Gastroesophageal sphincter (tissue), 3 donors: ENCODE data around the gene UAP1.

ENCODE experiments used
- CTCF ChIP-seq, 4 experiments: fragments of 200-600 bp in 2 of 4; fragments of 450-650 bp in 2 of 4; sonication (generic) in 1 of 4; IDR thresholded peaks; one replicate each; pipeline ENCODE4 v1.5.1; 2017 to 2019; ENCODE audit warnings: antibody characterized with exemption in 4 of 4, mild to moderate bottlenecking in 2 of 4, moderate library complexity in 2 of 4
- EP300 ChIP-seq: sonication (generic); formaldehyde crosslinking; IDR thresholded peaks from one replicate; pipeline ENCODE4 v1.6.1; 2017; ENCODE audit warnings: antibody characterized with exemption, mild to moderate bottlenecking
- POLR2A ChIP-seq, 2 donors: fragments of 450-650 bp; IDR thresholded peaks; one replicate each; pipeline ENCODE4 v1.6.1; 2017; ENCODE audit warnings: antibody characterized with exemption in 2 of 2, mild to moderate bottlenecking in 2 of 2, moderate library complexity in 1 of 2
- POLR2AphosphoS5 ChIP-seq: sonication (generic); formaldehyde crosslinking; IDR thresholded peaks from one replicate; pipeline ENCODE4 v1.6.1; 2017; ENCODE audit warnings: antibody characterized with exemption

- TF ChIP-seq POLR2AphosphoS5 (no peak), POLR2A (IDR thresholded peaks at IDR 0.05) (no peak), CTCF (IDR thresholded peaks at IDR 0.05) (no peak), EP300 (no peak)
Observed at GRCh38 chr1:162590686-162591085, 29.2 kb downstream of the UAP1 start.
